GM18498 (cell line): Measurements from ENCODE around the gene NDRG2.
A peak's percentile ranks its signal among the peaks of the same experiment; 100 is the strongest.

ENCODE experiments used
- ATAC-seq: cut with Tn5 transposase; IDR thresholded peaks from one replicate; pipeline ENCODE4 v1.9.1; 2021; ENCODE audit warnings: mild to moderate bottlenecking, moderate library complexity; ENCODE audit not compliant: unreplicated experiment

NDRG2 gene

DNA sequence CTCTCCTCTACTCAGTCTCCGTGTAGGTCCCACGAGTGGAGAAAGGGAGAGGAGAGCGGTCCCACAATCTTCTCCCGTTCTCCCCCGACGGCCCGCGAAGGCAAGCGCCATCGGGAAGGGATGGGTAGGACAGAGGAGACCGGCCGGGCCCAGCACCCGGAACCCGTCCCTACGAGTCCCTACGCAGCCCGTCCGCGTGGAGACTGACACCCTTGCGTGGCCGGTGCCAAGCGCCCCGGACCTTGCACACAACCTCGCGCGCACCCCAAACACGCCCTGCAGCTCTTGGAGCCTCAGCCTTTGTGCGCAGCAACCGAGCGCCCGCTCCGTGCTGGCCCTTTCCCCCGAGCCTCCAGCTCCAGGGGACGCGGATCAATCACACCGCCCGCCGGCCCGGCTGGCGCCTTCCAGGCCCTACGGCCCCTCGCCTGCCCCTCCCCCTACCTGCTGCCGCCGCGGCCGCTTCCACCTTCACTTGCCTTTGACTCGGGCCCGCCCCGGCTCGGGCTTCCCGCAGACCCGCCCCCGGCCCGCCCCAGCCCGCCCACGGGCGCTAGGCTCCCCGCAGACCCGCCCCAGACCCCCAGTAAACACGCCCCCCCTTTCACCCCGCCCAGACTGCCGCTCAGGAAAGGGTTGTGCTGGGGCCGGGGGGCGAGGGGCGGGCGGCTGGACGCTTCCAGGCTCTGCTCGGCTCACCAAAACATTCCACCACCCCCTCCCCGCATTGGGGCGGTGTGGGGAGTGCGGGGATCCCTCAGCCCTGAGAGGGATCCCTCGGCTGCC, at the start of gene NDRG2:
TSS of gene NDRG2 (minus strand) at position 477 of the 786 bp plus-strand sequence. CDS start 1,746 bp downstream, outside the sequence.
- peak; percentile 56 for ATAC-seq

DNA sequence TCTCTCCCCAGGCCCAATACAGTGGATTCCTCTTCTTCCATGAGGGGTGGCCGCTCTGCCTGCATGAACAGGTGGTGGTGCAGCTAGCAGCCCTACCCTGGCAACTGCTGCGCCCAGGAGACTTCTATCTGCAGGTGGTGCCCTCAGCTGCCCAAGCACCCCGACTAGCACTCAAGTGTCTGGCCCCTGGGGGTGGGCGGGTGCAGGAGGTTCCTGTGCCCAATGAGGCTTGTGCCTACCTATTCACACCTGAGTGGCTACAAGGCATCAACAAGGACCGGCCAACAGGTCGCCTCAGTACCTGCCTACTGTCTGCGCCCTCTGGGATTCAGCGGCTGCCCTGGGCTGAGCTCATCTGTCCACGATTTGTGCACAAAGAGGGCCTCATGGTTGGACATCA, 49.1 kb upstream of the NDRG2 start:
- ATAC-seq: no peak

DNA sequence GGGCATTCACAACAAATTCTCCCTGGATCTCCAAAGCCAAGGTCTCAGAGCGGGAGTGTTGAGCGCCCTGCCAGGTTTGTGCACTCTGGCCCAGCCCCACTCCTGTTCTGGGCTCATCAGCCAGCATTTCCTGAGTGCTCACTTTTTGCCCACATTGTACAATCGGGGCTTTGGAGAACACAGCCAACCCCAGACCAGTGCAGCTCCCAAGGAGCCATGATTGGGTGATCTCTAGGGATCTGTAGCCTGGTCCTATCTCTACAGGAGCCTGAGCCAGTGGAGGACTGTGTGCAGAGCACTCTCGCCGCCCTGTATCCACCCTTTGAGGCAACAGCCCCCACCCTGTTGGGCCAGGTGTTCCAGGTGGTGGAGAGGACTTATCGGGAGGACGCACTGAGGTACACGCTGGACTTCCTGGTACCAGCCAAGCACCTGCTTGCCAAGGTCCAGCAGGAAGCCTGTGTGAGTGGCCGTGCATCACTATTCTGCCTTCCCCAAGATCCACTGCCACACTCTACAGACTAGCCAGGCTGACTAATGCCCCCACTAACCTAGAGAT, 48.0 kb upstream of the NDRG2 start:
- ATAC-seq: no peak

DNA sequence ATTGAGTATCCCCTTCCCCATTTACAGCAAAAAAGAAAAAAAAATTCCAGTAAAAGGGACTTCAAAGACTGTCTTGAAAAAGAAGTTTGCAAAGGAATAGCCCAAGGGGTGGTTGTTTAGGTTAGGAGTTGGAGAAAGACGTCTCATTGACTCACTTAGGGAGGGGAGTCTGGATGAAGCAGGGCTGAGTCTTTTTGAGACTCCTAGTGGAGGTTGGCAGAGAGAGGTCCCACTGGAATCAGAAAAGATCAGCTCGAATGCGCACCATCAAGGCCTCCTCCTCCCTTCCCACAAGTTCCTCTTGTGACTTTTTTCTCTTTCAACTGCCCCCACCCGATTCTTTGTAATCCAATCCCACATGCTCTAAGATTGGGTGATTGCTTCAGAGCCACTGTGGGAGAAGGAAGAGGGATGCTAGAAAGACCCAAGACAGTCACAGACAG, 47.2 kb upstream of the NDRG2 start:
- no peak for ATAC-seq

DNA sequence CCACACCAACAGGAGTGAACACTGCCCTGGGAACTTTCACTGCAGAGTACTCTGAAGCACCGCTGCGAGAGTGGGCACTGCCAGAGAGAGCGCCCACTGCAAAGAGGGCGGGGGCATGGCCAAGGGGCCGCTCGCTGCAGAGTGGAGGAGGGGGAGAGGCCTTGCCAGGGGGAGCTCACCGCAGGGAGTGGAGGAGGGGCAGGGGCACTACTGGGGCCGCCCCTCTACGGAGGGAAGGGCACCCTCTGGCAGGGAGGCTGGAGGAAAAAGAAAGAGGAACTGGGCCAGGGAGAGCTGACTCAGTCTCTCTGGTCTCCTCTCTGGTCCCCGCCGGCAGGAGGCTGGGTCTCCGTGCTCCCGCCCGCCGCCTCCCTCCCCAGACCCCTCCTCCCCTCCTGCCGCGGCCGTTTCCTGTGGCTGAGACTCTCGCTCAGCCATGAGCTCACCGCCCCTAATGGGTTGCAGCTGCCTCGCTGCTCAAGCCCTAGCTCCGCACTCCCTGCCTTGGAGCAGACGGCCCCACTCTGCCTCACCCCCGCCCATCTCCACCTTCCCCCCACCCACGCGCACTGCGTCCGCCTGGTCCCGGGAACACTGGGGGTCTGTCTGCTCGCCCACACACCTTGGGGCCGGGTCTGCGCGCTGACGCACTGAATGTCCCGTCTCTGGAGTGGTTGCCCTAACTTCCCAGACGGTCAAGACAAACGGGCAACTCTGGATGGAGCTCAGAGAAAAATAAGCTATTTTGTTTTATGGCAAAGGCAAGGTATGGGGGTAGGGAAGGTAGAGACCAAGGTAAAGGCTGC, 46.6 kb upstream of the NDRG2 start:
- peak; percentile 71 for ATAC-seq

DNA sequence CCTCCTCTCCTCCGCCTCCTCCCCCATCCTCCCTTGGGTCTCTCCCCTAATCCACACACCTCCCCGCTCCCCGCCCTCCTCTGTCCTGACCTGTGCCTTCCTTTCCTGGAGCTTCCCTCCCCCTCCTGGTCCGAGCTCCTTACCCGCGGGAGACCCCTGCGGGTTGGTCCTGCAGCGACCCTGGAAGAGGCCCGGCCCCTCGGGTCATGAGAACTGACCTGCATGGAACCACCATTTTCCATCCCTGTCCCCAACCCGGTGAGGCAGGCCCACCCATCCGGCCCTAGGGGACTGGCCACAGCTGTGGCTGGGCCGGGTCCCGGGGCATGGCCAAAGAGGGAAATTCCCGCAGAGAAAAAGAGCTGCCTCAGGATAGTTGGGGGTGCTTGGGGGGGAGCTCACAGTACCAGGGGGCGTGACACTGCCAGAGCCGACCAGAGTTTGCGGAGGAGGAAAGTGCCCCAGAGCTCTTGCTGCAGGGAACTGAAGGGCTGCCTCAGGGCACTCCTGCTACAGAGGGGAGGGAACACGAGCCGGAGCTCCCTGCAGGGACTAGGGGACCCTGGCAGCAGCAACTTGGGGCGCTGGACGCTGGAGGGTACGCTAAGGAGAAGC, 45.9 kb upstream of the NDRG2 start:
- ATAC-seq: peak; percentile 18

DNA sequence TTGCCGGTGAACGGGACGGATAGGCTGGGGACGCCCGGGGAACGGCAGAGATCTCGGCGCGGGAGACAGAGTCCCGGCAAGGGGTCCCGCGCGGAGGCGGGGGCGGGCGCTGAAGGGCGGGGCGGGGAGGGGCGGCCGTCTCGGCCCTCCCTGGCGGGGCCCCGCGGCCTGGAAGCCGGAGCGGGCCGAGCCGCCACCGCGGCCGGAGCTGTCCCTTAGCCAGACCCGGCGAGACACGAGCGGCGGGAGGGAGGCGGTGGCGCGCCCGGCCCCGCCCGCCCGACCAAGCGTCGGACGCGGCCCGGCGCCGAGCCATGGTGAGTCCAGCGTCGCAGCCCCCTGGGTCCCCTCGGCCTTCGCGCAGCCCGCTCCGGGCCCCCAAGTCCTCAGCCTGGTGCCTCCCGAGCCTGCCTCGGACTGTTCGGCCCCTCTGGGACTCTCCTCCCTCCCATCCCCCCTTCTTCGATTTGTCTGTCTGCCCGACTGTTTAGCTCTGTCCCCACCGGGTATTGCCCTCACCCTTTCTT, 45.3 kb upstream of the NDRG2 start, which contains the start of gene ARHGEF40:
TSS of gene ARHGEF40 (plus strand) at position 222 of the 527 bp plus-strand sequence. CDS start at position 315, 93 bp downstream.
- no peak for ATAC-seq

DNA sequence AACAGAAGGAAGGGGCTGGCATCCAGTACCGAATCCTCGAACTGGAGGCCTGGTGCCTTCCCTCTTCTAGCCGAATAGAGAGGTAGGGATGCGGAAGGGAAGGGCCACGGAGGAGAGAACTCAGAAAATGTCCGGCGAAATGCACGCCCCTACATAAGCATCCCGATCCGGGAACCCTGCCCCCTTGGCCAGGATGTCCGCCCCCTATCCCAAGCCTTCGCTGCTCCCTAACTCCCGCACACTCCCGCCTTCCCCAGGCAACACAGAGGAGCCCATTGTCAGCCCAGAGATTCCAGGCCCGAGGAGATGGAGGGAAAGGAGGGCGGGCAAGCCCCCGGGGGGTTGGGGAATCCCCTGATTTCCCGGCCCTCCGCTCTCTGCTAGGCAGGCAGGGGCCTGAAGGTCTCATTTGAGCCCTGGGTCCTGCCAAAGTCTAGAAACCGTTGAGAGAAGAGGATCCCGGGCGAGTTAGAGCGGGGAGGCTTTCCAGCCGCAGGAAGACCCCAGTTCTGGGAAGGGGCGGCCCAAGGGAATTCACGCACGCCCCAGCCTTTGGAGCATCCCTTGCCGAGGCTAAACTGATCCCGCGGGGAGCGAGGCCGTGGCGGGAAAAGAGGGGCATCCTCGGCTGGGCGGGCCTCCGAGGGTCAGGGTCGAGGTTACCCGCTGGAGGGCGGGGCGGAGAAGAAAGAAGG, 44.7 kb upstream of the NDRG2 start:
- no peak for ATAC-seq

DNA sequence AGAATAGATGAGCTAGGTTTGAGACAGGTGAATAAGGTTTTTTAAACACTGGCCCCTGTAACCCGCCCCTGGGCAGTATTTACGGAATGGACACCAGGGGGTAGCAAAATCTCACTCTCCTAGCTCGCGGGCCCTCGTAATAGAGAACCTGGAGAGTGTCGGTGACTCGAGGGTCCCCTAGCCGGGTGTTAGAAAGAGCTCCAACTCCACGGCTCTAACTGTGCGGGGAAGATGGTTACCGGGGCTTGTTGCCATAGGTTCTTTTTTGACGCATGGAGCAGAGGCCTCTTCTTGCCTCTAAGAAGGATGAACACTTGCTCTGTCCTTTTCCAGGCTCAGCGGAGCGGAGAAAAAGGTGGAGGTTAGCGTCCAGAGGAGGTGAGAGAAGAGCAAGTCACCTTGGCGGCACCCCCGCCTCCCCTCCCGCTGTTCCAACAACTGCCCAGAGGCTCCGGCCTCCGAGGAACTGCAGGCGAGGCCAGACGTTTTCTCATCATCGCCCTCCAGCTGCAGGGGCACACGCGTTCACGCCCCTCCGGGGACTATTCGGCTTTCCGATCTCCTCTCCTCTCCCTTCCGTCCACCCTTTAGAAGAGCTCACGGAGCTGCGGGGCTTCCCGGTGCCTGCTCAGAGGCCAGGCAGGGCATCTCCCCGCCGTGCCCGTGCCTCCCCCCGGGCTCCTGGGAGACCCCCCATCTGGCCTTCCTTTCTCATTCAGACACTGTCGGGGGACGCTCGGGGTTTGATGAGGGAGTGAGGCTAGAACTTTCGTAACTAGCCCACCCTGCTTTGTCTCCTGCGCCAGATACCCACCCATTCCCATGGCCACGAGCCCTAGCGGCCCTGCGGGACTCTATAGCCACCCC, 43.9 kb upstream of the NDRG2 start:
- ATAC-seq: no peak

DNA sequence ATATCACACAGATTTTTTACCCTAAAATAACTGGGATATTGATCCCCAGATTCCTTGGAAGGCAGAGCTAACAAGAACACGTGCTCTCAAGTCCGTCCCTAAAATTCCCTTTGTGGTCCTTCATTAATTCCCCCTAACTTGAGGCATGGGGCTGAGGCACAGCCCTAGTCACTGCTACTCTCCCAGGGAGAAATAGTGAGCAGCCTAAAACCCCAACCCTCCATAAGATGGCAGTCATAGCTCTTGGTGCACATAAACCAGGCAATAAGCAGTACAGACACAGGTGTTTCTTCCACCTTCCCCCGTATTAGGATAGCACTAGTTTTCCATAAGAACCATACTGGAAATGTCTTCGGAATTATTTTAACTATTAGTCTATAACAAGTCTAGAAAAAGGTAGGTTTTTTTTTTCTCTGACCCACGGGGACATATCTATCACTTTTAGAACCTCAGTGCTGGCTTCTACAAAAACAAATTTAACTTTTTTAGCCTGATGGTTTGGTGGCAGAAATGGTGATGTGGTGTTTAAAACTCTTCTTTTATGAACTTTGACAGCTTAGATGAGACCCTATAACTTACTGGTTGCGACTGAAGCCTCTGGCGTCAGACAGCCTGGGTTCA, 42.1 kb upstream of the NDRG2 start:
- no peak for ATAC-seq

DNA sequence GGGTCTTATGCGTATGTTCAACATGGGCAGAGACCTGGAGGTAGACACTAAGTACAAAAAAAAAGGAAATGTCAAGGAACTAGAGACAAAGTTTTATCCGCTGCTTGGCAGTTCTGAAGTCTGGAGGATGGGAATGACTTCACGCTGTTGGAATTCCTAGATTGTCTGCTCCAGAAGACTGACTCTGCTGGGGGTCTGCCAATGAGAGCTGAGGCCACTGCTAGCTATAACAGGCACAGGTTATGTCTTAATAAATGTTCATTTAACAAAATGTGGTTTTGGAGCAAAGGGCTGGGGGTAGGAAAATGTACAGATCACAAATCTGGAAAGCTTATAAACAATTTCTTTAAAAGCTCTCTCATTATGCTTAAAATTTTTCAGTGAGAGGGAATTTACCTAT, 38.6 kb upstream of the NDRG2 start:
- no peak for ATAC-seq

DNA sequence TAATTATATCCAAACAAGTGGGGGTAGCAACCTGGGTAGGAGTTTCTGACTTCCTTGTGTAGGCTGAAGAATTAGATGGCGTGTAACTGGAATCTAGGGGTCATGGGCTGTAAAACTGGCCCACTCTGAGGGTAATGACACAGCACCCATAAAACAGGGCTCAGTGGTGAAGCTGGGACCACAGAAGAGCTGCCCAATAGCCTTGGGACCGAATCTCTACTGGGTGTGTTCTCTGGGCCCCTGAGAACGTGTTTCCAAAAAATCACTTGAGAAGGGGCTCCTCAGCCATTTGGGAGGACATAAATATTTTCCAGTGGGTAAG, 36.4 kb upstream of the NDRG2 start:
- no peak for ATAC-seq

DNA sequence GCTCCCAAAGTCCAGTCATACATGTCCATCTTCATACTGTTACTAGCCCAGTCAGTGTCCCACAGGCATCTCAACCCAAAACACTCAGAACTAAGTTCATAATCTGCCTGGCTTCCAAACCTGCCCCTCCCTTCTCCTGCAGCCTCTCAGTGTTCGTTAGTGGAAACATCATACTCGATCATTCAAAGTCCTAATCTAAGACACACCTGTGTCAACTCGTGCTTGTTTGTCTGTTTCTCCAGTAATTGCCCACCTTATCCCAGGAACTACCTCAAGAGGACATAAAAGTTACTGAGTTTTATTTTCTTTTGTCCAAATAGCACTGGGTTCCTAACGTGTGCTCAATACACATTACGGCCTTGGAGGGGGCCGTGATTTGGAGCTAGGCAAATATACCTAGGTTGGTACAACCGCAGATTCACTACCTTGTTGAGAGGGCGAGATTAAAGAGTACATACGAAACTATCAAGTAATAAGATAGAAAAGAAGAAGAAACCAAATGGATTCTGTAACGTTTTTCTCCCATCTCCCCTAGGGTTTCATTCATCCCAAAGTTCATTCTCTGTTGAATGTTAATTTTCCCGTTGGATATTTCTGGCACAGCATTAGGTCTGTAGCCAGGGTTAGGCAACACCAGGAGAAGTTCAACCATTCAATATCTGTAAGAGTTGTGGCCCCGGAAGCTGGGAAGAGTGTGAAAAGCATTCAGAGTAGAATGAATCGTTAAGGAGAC, 35.9 kb upstream of the NDRG2 start:
- ATAC-seq: no peak

DNA sequence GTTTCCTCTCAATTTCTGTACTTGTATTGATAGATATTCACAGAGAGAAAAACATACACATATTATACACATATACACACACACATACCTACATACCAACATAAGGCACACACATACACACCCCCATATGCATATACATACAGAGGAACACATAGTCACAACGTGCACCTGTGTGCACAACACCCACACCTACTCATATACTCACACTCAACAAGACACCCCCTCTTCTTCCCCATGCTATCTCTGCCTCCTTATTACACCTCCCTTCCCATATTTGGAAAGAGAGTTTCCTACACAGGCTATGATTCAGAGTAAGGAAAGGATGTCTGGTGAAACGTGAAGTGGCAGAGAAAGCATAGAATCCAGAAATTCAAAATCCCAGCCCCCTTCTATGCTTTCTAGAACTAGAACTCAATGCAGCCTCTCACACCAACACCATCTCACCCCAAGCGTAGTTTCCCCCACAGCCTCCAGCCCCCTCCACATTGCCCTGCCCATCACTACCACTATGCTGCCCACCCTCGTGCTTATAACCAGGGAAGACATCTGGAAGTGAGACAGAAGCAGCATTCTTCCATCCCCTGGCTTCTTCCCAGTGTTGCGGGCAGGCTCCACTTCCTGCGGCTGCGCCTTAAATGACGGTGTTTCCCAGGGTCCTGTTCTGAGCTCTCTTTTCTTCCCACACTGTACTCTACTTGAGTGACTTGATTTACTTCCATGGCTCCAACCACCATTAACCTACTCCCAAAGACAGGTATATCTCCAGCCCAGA, 35.2 kb upstream of the NDRG2 start:
- no peak for ATAC-seq

DNA sequence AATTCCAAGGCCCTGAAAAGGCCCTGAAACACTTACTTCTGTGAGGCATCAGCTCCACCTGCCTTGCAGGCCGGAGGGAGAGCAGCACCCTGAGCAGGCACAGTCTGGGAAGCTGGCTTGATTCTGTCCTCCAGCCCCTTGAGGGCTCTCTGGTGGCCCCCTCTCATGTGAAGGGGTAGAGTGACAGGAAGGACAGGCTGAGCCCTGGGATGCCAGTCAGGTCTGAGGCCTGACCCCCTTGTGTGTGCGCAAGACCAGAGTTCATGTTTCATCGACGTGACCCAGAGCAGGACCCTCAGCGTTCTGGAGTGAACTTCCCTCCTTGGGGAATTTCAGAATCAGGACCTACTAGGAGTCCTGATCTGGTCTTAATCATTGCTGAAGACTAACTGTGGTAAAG, 34.0 kb upstream of the NDRG2 start:
- no peak for ATAC-seq

DNA sequence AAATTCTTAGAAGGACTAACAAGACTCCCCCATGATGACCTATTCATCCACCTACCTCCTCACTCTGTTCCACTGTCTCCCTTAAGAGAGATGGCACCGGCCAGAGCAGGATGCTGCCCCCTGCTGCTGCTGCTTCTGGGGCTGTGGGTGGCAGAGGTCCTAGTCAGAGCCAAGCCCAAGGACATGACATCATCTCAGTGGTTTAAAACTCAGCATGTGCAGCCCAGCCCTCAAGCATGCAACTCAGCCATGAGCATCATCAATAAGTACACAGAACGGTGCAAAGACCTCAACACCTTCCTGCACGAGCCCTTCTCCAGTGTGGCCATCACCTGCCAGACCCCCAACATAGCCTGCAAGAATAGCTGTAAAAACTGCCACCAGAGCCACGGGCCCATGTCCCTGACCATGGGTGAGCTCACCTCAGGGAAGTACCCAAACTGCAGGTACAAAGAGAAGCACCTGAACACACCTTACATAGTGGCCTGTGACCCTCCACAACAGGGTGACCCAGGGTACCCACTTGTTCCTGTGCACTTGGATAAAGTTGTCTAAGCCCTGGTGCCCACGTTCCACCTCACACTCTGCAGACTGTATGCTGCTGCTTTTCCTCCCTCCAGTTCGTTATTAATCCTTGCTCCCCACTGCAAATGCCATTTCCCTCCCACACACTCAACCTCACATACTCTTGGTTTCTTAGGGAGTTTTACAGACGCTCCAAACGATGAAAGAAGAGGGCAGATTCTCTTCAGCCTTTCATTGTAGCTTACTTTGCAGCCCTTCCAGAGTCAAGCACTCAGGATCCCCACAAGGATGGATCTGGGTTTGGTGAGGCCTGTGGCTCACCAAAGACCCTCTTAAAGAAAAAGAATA, 33.2 kb upstream of the NDRG2 start, which contains the start of gene RNASE8:
TSS of gene RNASE8 (plus strand) at position 20 of the 873 bp plus-strand sequence. CDS start at position 91, 71 bp downstream.
- ATAC-seq: no peak
